Erythroblast (primary cell): ENCODE measurements around the gene SIPA1.
"Not testable (repeated sequence)": the region's sequence is repeated elsewhere in the genome, so short reads cannot be mapped to it uniquely, and the experiment has no call there.

Experiments used
- GATA1 ChIP-seq: IDR thresholded peaks from 2 replicates; pipeline ENCODE4 v1.6.1; 2011; ENCODE audit warnings: low read depth, mild to moderate bottlenecking, control low read depth, low read length, moderate library complexity
- POLR2A ChIP-seq: IDR thresholded peaks from 2 replicates; pipeline ENCODE4 v1.6.1; 2011; ENCODE audit warnings: mild to moderate bottlenecking, low read length

DNA sequence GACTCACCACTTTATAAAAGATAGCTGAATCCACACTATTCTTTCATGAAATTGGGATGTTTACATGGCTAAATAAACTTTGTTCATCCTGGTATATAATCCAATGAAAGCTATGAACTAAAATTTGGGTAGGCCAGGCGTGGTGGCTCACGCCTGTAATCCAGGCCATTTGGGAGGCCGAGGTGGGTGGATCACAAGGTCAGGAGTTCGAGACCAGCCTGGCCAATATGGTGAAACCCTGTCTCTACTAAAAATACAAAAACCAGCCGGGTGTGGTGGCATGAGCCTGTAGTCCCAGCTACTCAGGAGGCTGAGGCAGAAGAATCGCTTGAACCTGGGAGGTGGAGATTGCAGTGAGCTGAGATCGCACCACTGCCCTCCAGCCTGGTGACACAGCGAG is 53.9 kb downstream of the SIPA1 start:
- not testable (repeated sequence) for TF ChIP-seq POLR2A, GATA1
